HL-60 (cell line): ENCODE measurements around the gene KRTAP10-11.

Experiments used
- CTCF ChIP-seq: IDR thresholded peaks from one replicate; pipeline ENCODE4 v1.5.1; 2011; ENCODE audit warnings: low read length, control low read depth, inconsistent platforms; ENCODE audit not compliant: insufficient read depth
- GABPA ChIP-seq: IDR thresholded peaks from 2 replicates; pipeline ENCODE4 v1.6.1; 2012; ENCODE audit warnings: low read depth
- POLR2AphosphoS5 ChIP-seq: IDR thresholded peaks from 2 replicates; pipeline ENCODE4 v1.6.1; 2012; ENCODE audit warnings: low read depth
- REST ChIP-seq: IDR thresholded peaks from 2 replicates; pipeline ENCODE4 v1.6.1; 2012; ENCODE audit warnings: low read depth; ENCODE audit not compliant: insufficient replicate concordance
- SPI1 ChIP-seq: IDR thresholded peaks from 2 replicates; pipeline ENCODE4 v1.6.1; 2012; ENCODE audit warnings: low read depth, mild to moderate bottlenecking, borderline replicate concordance

- TF ChIP-seq CTCF (no peak), REST (no peak), POLR2AphosphoS5 (no peak), GABPA (no peak), SPI1 (no peak)
Observed at GRCh38 chr21:44657635-44658540, 11.7 kb downstream of the KRTAP10-11 start, which contains the start of gene KRTAP12-3.
